Heart left ventricle (tissue), 16 donors: ENCODE measurements around the gene RASSF5. TPM values are rescaled to one million over a fixed set of nuclear protein-coding genes. Genes with fewer than 3 reads are reported as not detected.

Experiments used
- ATAC-seq, 4 donors: fragments of 200-7000 bp; cut with Tn5 transposase; one replicate each; pipeline ENCODE4 v1.9.1; 2020 to 2022; ENCODE audit warnings: moderate library complexity in 4 of 4, mild to moderate bottlenecking in 3 of 4, moderate number of reproducible peaks in 1 of 4
- DNase-seq, 5 donors: peaks; one replicate each; pipeline ENCODE4 v3.0.0-alpha.2; 2020
- H3K27ac ChIP-seq, 12 donors: fragments of 200-600 bp; sonication (generic) in 4 of 12; one replicate each; pipeline versions ENCODE4 v1.5.0 to v1.8.0; 2016 to 2022; ENCODE audit warnings: mild to moderate bottlenecking in 2 of 12
- H3K27me3 ChIP-seq, 9 donors: fragments of 200-600 bp; sonication (generic) in 2 of 9; one replicate each; pipeline versions ENCODE4 v1.5.1 to v1.8.0; 2016 to 2022; ENCODE audit warnings: mild to moderate bottlenecking in 3 of 9
- H3K36me3 ChIP-seq, 9 donors: fragments of 200-600 bp; sonication (generic) in 2 of 9; one replicate each; pipeline versions ENCODE4 v1.5.0 to v1.8.0; 2018 to 2022; ENCODE audit warnings: mild to moderate bottlenecking in 2 of 9
- H3K4me1 ChIP-seq, 12 donors: fragments of 200-600 bp; sonication (generic) in 4 of 12; one replicate each; pipeline versions ENCODE4 v1.5.0 to v1.8.0; 2016 to 2022; ENCODE audit warnings: mild to moderate bottlenecking in 3 of 12
- H3K4me3 ChIP-seq, 12 donors: fragments of 200-600 bp; sonication (generic) in 4 of 12; one replicate each; pipeline versions ENCODE4 v1.5.0 to v1.8.0; 2017 to 2022; ENCODE audit warnings: mild to moderate bottlenecking in 9 of 12, moderate library complexity in 4 of 12
- H3K9me3 ChIP-seq, 12 donors: fragments of 200-600 bp; sonication (generic) in 4 of 12; one replicate each; pipeline versions ENCODE4 v1.5.0 to v1.8.0; 2016 to 2022; ENCODE audit warnings: mild to moderate bottlenecking in 1 of 12
- POLR2A ChIP-seq, 2 donors: fragments of 450-650 bp; IDR thresholded peaks; one replicate each; pipeline ENCODE4 v1.6.1; 2017; ENCODE audit warnings: antibody characterized with exemption in 2 of 2, mild to moderate bottlenecking in 2 of 2, moderate library complexity in 2 of 2
- WGBS, 4 donors: extraction: QIAGEN DNeasy Blood & Tissue Kit in 2 of 4; methylation state at CpG; one replicate each; pipeline versions ENCODE4 v1.1.5 to v1.1.7; 2013 to 2018; 5-methylcytosine and 5-hydroxymethylcytosine counted together
- intact Hi-C, 10 donors: fragments of 100-400 bp; cut with DNase I; formaldehyde crosslinking; loops; one replicate each; pipeline versions ENCODE4 v1.11.1 to v1.14.2; 2022
- polyA plus RNA-seq, 2 donors: library from polyadenylated mRNA; stranded (reverse); fragments of 200-250 nt; gene quantifications; one replicate each; pipeline ENCODE4 v1.2.3, GENCODE V29; 2013
- total RNA-seq, 9 donors: library from RNA; depleted of rRNA in 2 of 9; stranded (reverse); fragments of >200 nt in 2 of 9; fragmentation: NEBNext Ultra II Directional in 3 of 9; extraction: Animal tissue kit (Norgen Biotek cat#: 25700) in 3 of 9; gene quantifications; one replicate each; pipeline versions ENCODE4 v1.1.0 to v1.2.4, GENCODE V29; 2016 to 2023
- TF ChIP-seq, protein P1 (sequence below), 12 donors: fragments of 200-600 bp; sonication (generic) in 4 of 12; IDR thresholded peaks; one replicate each; pipeline versions ENCODE4 v1.5.0 to v1.8.0; 2018 to 2022; ENCODE audit warnings: antibody characterized with exemption in 12 of 12, mild to moderate bottlenecking in 5 of 12
- donor health status: ischemic (EF 13 %, LVEDD 7.1; RV severe dilation, severe dysfunction).
- donor health status: healthy with polysubstance abuse.
- donor health status: DM: no; HTN: yes; CAD: no.
- donor health status: DM: no; HTN: no; CAD: no.
- donor health status: ischemic (EF 25% LVEDD 6.9; RV normal size, moderate dysfunction).
- donor health status: ischemic (EF 25% LVEDD 5.7; RV mildly dilated, moderate dysfunction).
- donor health status: healthy.
- donor health status: DM: yes; HTN: yes; CAD: no.
- donor health status: ischemic (EF 35%, LVEDD 5.7; RV mildly dilated, moderate dysfunction).
- donor health status: nonischemic (EF 11% LVEDD 7.7; RV severe dilation, severe dysfunction).
- donor health status: DM: yes; HTN: yes; CAD: no.
- donor health status: PGD.
- donor health status: ischemic (EF 29% LVEDD 5.4; RV normal size, mild dysfunction).
- donor health status: nonischemic (EF 23%, LVEDD 6.1; RV moderate dilation, normal function).

Gene RASSF5
- total and polyA plus RNA-seq, 11 donors, result 1.3 to 27.4 (median 5.6) TPM

DNA sequence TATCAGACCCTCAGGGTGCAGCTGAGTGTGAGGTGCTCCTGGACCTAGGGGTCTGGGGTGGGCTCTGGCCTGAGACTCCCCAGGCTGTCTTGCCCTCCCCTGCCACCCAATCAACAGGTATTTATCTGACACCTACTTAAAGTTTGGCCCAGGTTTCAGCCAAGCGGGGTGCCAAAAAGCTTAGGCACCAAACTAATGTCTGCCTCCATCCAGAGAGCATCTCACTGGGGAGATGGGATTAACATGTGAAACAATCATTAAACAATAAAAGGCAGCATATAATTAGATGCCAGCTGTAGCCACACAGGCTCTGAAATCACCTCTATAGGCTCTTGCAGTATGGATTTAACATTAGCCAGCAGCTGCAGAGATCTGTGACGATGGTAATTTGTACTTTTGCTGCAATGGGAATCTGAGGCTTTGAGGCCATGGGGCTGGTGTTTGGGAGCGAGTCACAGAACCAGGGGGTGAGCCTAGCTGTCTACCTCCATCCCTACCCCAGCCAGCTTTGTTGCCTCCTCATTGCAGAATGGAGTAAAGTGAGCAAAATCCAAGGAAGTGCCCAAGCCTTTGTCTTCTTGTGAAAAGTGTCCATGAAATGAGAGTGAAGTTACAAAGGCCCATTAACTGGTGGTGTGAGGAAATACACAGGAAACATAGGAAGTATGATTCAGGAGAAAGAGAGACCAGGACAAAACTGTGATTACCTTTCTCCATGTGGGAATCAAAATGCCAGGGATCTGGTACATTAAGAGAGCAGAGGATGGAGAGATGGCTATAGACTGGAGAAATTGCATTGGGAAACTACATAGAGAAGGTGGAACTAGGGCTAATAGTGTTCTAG lies 68.8 kb downstream of the RASSF5 start:
- Histone ChIP-seq H3K27me3 (no peaks in the 10 kb centered on the region), H3K4me3 (peak overlapping the region in 1 of 12 donors; percentile 27), H3K27ac (peak overlapping the region in 10 of 12 donors; percentile 21 to 98 (median 46)), H3K9me3 (no peaks in the 10 kb centered on the region), H3K4me1 (peaks cover 0 to 88% (median 27%) of the 10 kb centered on the region in 12 donors), H3K36me3 (no peaks in the 10 kb centered on the region)
- TF ChIP-seq POLR2A (IDR thresholded peaks at IDR 0.05), result no peak
- TF ChIP-seq, protein P1, sequence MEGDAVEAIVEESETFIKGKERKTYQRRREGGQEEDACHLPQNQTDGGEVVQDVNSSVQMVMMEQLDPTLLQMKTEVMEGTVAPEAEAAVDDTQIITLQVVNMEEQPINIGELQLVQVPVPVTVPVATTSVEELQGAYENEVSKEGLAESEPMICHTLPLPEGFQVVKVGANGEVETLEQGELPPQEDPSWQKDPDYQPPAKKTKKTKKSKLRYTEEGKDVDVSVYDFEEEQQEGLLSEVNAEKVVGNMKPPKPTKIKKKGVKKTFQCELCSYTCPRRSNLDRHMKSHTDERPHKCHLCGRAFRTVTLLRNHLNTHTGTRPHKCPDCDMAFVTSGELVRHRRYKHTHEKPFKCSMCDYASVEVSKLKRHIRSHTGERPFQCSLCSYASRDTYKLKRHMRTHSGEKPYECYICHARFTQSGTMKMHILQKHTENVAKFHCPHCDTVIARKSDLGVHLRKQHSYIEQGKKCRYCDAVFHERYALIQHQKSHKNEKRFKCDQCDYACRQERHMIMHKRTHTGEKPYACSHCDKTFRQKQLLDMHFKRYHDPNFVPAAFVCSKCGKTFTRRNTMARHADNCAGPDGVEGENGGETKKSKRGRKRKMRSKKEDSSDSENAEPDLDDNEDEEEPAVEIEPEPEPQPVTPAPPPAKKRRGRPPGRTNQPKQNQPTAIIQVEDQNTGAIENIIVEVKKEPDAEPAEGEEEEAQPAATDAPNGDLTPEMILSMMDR (IDR thresholded peaks at IDR 0.05), result no peak
- no peak for ATAC-seq
- intact Hi-C loops, result loop anchor here in 1 of 10 donors (2.0 kb wide), 1 partner anchor 35 kb away; no protein-coding TSS in a partner anchor
- WGBS, 4 donors, result 79 to 92% (median 90%) methylated on average over 3 of the region's 3 CpGs
- no peak for DNase-seq

- Histone ChIP-seq H3K36me3 (no peaks in the 10 kb centered on the region), H3K27me3 (no peaks in the 10 kb centered on the region), H3K4me3 (no peak overlapping the region), H3K9me3 (no peaks in the 10 kb centered on the region), H3K4me1 (peaks cover 0 to 98% (median 27%) of the 10 kb centered on the region in 12 donors), H3K27ac (peak overlapping the region in 1 of 12 donors; percentile 98)
- ATAC-seq, result no peak
- TF ChIP-seq, protein P1 (IDR thresholded peaks at IDR 0.05), result no peak
- TF ChIP-seq POLR2A (IDR thresholded peaks at IDR 0.05), result no peak
- intact Hi-C loops, result loop anchor here in 1 of 10 donors (2.0 kb wide), 1 partner anchor 37 kb away; no protein-coding TSS in a partner anchor
- no peak for DNase-seq
- 71 to 82% (median 77%) methylated on average over 4 of the region's 4 CpGs for WGBS, 4 donors
Observed at GRCh38 chr1:206577626-206578025, 70.3 kb downstream of the RASSF5 start.

- H3K27ac ChIP-seq, result peak overlapping the region in 2 of 12 donors; percentile 64 to 98
- 81 to 87% (median 84%) methylated on average over 10 of the region's 10 CpGs for WGBS, 4 donors
- no peak for TF ChIP-seq POLR2A (IDR thresholded peaks at IDR 0.05)
- TF ChIP-seq, protein P1 (IDR thresholded peaks at IDR 0.05), result no peak
- no peak for ATAC-seq
- H3K36me3 ChIP-seq, result no peaks in the 10 kb centered on the region
- no peaks in the 10 kb centered on the region for H3K27me3 ChIP-seq
- peaks cover 0 to 98% (median 29%) of the 10 kb centered on the region in 12 donors for H3K4me1 ChIP-seq
- H3K9me3 ChIP-seq, result no peaks in the 10 kb centered on the region
- no peak for DNase-seq
- no peak overlapping the region for H3K4me3 ChIP-seq
- intact Hi-C loops, result no loop called here
Observed at GRCh38 chr1:206578068-206578977, 71.0 kb downstream of the RASSF5 start.
